Measurements from ENCODE around the gene BCAS3.
A peak's percentile ranks its signal among the peaks of the same experiment; 100 is the strongest.

The BCAS3 gene

DNA sequence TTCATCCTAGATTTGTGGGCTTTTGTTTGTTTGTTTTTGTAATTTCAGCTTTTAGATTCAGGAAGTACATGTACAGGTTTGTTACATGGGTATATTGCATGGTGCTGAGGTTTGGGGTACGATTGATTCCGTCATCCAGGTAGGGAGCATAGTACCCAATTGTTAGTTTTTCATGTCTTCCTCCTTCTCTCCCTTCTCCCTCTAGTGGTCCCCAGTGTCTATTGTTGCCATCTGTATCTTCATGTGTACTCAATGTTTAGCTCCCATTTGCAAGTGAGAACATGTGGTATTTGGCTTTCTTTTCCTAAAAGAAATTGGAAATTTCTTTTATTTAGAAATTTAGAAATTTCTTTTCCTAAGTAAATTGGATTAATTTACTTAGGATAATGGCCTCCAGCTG, 37.1 kb upstream of the BCAS3 start:
- H3K27ac ChIP-seq: no peak overlapping the region
- peak; percentile 46 for TF ChIP-seq CTCF (conservative IDR thresholded peaks at IDR 0.05)
- TF ChIP-seq ZFX (IDR thresholded peaks at IDR 0.05): no peak

DNA sequence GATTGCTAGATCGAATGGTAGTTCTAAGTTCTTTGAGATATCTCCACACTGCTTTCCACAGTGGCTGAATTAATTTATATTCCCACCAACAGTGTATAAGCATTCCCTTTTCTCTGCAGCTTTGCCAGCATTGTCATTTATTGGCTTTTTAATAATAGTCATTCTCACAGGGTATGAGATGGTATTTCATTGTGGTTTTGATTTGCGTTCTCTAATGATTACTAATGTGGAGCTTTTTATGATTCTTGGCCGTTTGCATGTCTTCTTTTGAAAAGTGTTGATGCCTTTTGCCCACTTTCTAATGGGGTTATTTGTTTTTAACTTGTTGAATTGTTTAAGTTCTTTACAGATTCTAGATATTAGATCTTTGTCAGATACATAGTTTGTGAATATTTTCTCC, 36.5 kb upstream of the BCAS3 start:
- no peak overlapping the region for H3K27ac ChIP-seq
- no peak for TF ChIP-seq CTCF (conservative IDR thresholded peaks at IDR 0.05)
- no peak for TF ChIP-seq ZFX (IDR thresholded peaks at IDR 0.05)

DNA sequence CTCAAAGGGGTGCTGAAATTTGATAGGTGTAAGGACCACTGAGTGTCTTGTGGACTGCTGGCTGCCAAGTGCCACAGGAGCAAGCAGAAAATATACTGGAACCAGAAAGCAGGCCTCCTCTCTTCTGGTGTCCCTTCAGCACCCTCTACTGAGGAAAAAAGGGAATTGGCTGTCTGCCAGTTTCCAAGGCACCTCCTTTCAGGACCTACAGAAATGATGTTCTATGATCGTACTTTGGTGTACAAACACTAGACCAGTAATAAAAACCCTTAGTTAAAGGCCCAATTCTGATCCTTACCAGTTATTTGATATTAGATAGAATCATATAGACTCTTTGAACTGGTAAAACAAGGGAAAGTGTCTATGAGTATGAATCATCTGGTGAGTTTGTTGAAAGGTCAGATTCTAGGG, 35.8 kb upstream of the BCAS3 start:
- H3K27ac ChIP-seq: no peak overlapping the region
- TF ChIP-seq CTCF (conservative IDR thresholded peaks at IDR 0.05) (peak; percentile 70), ZFX (IDR thresholded peaks at IDR 0.05) (no peak)

GRCh38 chr17:60645918-60646523, 31.6 kb upstream of the BCAS3 start:
- no peak overlapping the region for H3K27ac ChIP-seq
- no peak for TF ChIP-seq ZFX (IDR thresholded peaks at IDR 0.05)
- no peak for TF ChIP-seq CTCF (conservative IDR thresholded peaks at IDR 0.05)

DNA sequence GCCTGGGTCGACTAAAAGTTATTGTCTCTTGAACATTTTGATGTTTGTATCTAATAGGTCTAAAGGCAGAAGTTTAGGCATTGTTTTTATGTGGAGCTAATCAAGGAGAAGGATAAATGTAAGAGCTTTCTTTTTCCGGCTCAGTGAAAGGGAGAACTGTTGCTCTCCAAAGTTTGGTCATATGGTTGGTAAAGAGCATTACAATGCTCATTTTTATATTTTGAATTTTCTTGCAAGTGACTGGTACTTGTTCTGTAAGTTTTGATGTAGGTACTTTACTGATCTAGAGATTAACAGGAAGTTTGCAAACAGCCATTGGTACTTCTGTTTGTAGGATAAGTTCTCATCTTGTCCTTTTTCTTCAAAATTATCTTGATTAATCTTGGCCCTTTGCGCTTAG, 30.9 kb upstream of the BCAS3 start:
- TF ChIP-seq ZFX (IDR thresholded peaks at IDR 0.05) (no peak), CTCF (conservative IDR thresholded peaks at IDR 0.05) (no peak)
- no peak overlapping the region for H3K27ac ChIP-seq

DNA sequence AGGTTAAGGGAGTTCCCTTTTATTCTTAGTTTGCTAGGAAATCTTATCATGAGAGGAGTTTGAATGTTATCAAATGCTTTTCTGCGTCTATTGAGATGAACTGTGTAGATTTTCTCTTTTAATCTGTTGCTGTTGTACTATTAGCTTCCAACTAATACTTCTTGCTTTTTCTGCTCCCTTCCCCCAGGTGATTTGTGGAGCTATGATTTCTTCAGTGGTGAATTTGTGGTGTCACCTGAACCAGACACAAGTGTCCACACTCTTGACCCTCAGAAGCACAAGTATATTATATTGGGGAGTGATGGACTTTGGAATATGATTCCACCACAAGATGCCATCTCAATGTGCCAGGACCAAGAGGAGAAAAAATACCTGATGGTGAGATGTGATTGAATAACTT, 29.9 kb upstream of the BCAS3 start:
- H3K27ac ChIP-seq: no peak overlapping the region
- TF ChIP-seq ZFX (IDR thresholded peaks at IDR 0.05) (no peak), CTCF (conservative IDR thresholded peaks at IDR 0.05) (no peak)

GRCh38 chr17:60652454-60653247, 25.0 kb upstream of the BCAS3 start:
- H3K27ac ChIP-seq: no peak overlapping the region
- TF ChIP-seq CTCF (conservative IDR thresholded peaks at IDR 0.05): no peak

Measured in C4-2B (cell line).